HEK293 (cell line): ENCODE measurements around the gene HUNK.

Experiments
- SP3 ChIP-seq: fragments of 450-650 bp; formaldehyde crosslinking; IDR thresholded peaks from 2 replicates; pipeline ENCODE4 v1.5.1; 2016; ENCODE audit warnings: missing biosample characterization, missing genetic modification characterization
- ZFP3 ChIP-seq: fragments of 450-650 bp; formaldehyde crosslinking; IDR thresholded peaks from 2 replicates; pipeline ENCODE4 v1.5.1; 2016; ENCODE audit warnings: low read depth, missing biosample characterization, missing genetic modification characterization
- ZNF202 ChIP-seq: fragments of 450-650 bp; formaldehyde crosslinking; IDR thresholded peaks from 2 replicates; pipeline ENCODE4 v1.5.1; 2016; ENCODE audit warnings: missing biosample characterization, missing genetic modification characterization, borderline replicate concordance
- ZNF274 ChIP-seq, 2 experiments: fragments of 200-500 bp in 1 of 2; fragments of 450-650 bp in 1 of 2; sonication (Bioruptor generic) in 1 of 2; formaldehyde crosslinking in 1 of 2; IDR thresholded peaks; 2 replicates each; pipeline versions ENCODE4 v1.5.1 to v1.6.1; 2014 to 2016; ENCODE audit warnings: borderline replicate concordance in 1 of 2, inconsistent platforms in 1 of 2, low read length in 1 of 2, missing biosample characterization in 1 of 2, missing genetic modification characterization in 1 of 2
- ZNF324 ChIP-seq: fragments of 450-650 bp; formaldehyde crosslinking; IDR thresholded peaks from 2 replicates; pipeline ENCODE4 v1.5.1; 2016; ENCODE audit warnings: missing biosample characterization, missing genetic modification characterization
- ZNF544 ChIP-seq: fragments of 450-650 bp; formaldehyde crosslinking; IDR thresholded peaks from 2 replicates; pipeline ENCODE4 v1.5.0; 2017; ENCODE audit warnings: missing biosample characterization, missing genetic modification characterization
- TF ChIP-seq, protein P1 (sequence below): fragments of 450-650 bp; formaldehyde crosslinking; IDR thresholded peaks from 2 replicates; pipeline ENCODE4 v1.5.1; 2016; ENCODE audit warnings: missing biosample characterization, missing genetic modification characterization
- TF ChIP-seq, protein P2 (sequence below): fragments of 450-650 bp; formaldehyde crosslinking; IDR thresholded peaks from 2 replicates; pipeline ENCODE4 v1.5.1; 2016; ENCODE audit warnings: missing biosample characterization, missing genetic modification characterization

- TF ChIP-seq ZNF324 (tag by site-specific recombination) = no peak
- TF ChIP-seq, protein P1, sequence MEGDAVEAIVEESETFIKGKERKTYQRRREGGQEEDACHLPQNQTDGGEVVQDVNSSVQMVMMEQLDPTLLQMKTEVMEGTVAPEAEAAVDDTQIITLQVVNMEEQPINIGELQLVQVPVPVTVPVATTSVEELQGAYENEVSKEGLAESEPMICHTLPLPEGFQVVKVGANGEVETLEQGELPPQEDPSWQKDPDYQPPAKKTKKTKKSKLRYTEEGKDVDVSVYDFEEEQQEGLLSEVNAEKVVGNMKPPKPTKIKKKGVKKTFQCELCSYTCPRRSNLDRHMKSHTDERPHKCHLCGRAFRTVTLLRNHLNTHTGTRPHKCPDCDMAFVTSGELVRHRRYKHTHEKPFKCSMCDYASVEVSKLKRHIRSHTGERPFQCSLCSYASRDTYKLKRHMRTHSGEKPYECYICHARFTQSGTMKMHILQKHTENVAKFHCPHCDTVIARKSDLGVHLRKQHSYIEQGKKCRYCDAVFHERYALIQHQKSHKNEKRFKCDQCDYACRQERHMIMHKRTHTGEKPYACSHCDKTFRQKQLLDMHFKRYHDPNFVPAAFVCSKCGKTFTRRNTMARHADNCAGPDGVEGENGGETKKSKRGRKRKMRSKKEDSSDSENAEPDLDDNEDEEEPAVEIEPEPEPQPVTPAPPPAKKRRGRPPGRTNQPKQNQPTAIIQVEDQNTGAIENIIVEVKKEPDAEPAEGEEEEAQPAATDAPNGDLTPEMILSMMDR (tag by site-specific recombination) = no peak
- no peak for TF ChIP-seq SP3 (tag by site-specific recombination)
- TF ChIP-seq ZFP3 (tag by site-specific recombination) = no peak
- TF ChIP-seq, protein P2, sequence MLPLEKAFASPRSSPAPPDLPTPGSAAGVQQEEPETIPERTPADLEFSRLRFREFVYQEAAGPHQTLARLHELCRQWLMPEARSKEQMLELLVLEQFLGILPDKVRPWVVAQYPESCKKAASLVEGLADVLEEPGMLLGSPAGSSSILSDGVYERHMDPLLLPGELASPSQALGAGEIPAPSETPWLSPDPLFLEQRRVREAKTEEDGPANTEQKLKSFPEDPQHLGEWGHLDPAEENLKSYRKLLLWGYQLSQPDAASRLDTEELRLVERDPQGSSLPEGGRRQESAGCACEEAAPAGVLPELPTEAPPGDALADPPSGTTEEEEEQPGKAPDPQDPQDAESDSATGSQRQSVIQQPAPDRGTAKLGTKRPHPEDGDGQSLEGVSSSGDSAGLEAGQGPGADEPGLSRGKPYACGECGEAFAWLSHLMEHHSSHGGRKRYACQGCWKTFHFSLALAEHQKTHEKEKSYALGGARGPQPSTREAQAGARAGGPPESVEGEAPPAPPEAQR (tag by site-specific recombination) = no peak
- TF ChIP-seq ZNF544 (tag by site-specific recombination) = no peak
- TF ChIP-seq ZNF274 (IDR thresholded peaks at IDR 0.05; ENCODE audit: low read length) = no peak
- no peak for TF ChIP-seq ZNF274 (tag by site-specific recombination; IDR thresholded peaks at IDR 0.05; ENCODE audit: borderline replicate concordance)
- no peak for TF ChIP-seq ZNF202 (tag by site-specific recombination)
These were observed 2.2 kb upstream of the HUNK start for GRCh38 chr21:31870472-31871193.
